BE2C (cell line): ENCODE results near the gene RAB11FIP3.
A peak's percentile ranks its signal among the peaks of the same experiment; 100 is the strongest.

Experiments used
- DNase-seq: peaks from one replicate; pipeline ENCODE4 v3.0.0-alpha.2; 2020
- H3K27me3 ChIP-seq: fragments of 250-450 bp; sonication (Bioruptor Pico); 2 replicates; pipeline ENCODE4 v1.5.1; 2020; ENCODE audit warnings: mild to moderate bottlenecking
- H3K36me3 ChIP-seq: fragments of 250-450 bp; sonication (Bioruptor Pico); 2 replicates; pipeline ENCODE4 v1.5.1; 2020; ENCODE audit warnings: mild to moderate bottlenecking
- H3K4me1 ChIP-seq: fragments of 250-450 bp; sonication (Bioruptor Pico); 2 replicates; pipeline ENCODE4 v1.5.1; 2020
- H3K4me3 ChIP-seq: 2 replicates; pipeline ENCODE4 v1.5.1; 2011; ENCODE audit warnings: low read depth, low read length
- H3K9me3 ChIP-seq: fragments of 250-450 bp; sonication (Bioruptor Pico); 2 replicates; pipeline ENCODE4 v1.5.1; 2020
- CTCF ChIP-seq: IDR thresholded peaks from 2 replicates; pipeline ENCODE4 v1.5.1; 2012; ENCODE audit warnings: mild to moderate bottlenecking, low read depth, low read length

RAB11FIP3 gene

GRCh38 chr16:544517-544916 is 119.1 kb downstream of the RAB11FIP3 start:
- H3K36me3 ChIP-seq, result peaks cover 35% of the 10 kb centered on the region
- H3K9me3 ChIP-seq, result no peaks in the 10 kb centered on the region; the same call in 1 of the 2 replicates
- peaks cover 17% of the 10 kb centered on the region for H3K4me1 ChIP-seq
- DNase-seq, result no peak
- H3K4me3 ChIP-seq, result no peak overlapping the region
- TF ChIP-seq CTCF, result no peak
- H3K27me3 ChIP-seq, result no peaks in the 10 kb centered on the region

- peaks cover 17% of the 10 kb centered on the region for H3K4me1 ChIP-seq
- peak; percentile 89 for TF ChIP-seq CTCF
- peak overlapping the region; percentile 14; the same call in 1 of the 2 replicates for H3K4me3 ChIP-seq
- no peaks in the 10 kb centered on the region for H3K27me3 ChIP-seq
- DNase-seq, result peak; percentile 95
- H3K9me3 ChIP-seq, result no peaks in the 10 kb centered on the region; the same call in 1 of the 2 replicates
- H3K36me3 ChIP-seq, result peaks cover 40% of the 10 kb centered on the region
Observed at GRCh38 chr16:546909-547770, 121.7 kb downstream of the RAB11FIP3 start.

- peaks cover 43% of the 10 kb centered on the region for H3K36me3 ChIP-seq
- TF ChIP-seq CTCF, result no peak
Observed at GRCh38 chr16:548586-548985, 123.1 kb downstream of the RAB11FIP3 start.

GRCh38 chr16:549544-550263 is 124.3 kb downstream of the RAB11FIP3 start:
- H3K36me3 ChIP-seq, result peaks cover 50% of the 10 kb centered on the region

More at GRCh38 chr16:548586-548985, 123.1 kb downstream of the RAB11FIP3 start:
- DNase-seq, result no peak
- no peak overlapping the region for H3K4me3 ChIP-seq
- no peaks in the 10 kb centered on the region for H3K27me3 ChIP-seq
- peaks cover 12% of the 10 kb centered on the region for H3K4me1 ChIP-seq
- no peaks in the 10 kb centered on the region; the same call in 1 of the 2 replicates for H3K9me3 ChIP-seq

GRCh38 chr16:551210-551609 is 125.8 kb downstream of the RAB11FIP3 start:
- no peak for DNase-seq
- TF ChIP-seq CTCF, result no peak
- no peaks in the 10 kb centered on the region for H3K27me3 ChIP-seq
- H3K4me3 ChIP-seq, result no peak overlapping the region
- H3K36me3 ChIP-seq, result peaks cover 50% of the 10 kb centered on the region
- H3K4me1 ChIP-seq, result peaks cover 24% of the 10 kb centered on the region
- no peaks in the 10 kb centered on the region for H3K9me3 ChIP-seq

More at GRCh38 chr16:549544-550263, 124.3 kb downstream of the RAB11FIP3 start:
- DNase-seq, result no peak
- peak; percentile 5; the same call in 1 of the 2 replicates for TF ChIP-seq CTCF
- Histone ChIP-seq H3K27me3 (no peaks in the 10 kb centered on the region), H3K4me3 (no peak overlapping the region), H3K9me3 (no peaks in the 10 kb centered on the region), H3K4me1 (peaks cover 10% of the 10 kb centered on the region)
